ENCODE data around the gene SWAP70. TPM values are rescaled to one million over a fixed set of nuclear protein-coding genes. Genes with fewer than 3 reads are reported as not detected.
A peak's percentile ranks its signal among the peaks of the same experiment; 100 is the strongest.

The SWAP70 gene
- total and polyA plus RNA-seq, 2 of the 13 experiments (the other 11 are each of a cell fraction or from before 2014, with no cell fraction given), result 4.6 to 8.7 TPM

DNA sequence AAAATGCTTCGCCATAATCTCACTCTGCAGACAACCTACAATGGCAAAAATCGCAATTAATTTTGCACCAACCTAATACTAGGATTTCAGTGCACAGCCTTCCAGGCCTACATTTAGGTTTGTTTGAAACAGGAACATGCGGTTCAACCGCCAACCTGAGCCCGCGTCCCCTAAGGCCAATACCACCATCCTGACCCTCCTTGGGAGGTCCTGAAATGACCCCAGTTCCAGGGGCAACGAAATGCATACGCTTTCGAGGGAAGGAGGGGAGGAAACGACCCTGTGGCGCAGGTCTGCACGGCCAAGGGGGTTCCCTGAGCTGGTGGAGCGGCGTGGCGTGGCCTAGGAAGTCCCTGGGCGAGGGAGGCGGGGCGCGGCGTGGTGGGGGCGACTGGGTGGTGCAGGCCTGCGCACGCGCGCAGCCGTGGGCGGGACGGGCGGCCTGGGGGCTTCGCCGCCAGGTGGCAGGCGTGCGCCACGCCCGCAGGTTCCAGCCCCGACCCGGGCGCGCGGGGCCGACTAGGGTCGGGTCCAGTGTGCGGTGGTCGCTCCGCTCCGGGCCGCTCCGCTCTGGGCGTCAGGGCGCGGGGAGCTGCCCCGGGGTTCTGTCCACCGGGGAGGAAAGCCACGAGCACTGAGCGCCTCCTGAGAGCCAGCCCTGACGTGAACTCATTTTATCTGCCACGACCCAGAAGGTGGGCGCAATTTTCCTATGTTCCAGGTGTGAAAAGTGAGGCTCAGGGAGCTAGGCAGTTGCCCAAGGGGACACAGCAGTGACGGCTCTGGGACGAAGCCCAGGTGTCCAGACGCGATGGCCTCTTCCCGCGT lies 94.1 kb downstream of the SWAP70 start (continued):
- TF ChIP-seq, protein P1, sequence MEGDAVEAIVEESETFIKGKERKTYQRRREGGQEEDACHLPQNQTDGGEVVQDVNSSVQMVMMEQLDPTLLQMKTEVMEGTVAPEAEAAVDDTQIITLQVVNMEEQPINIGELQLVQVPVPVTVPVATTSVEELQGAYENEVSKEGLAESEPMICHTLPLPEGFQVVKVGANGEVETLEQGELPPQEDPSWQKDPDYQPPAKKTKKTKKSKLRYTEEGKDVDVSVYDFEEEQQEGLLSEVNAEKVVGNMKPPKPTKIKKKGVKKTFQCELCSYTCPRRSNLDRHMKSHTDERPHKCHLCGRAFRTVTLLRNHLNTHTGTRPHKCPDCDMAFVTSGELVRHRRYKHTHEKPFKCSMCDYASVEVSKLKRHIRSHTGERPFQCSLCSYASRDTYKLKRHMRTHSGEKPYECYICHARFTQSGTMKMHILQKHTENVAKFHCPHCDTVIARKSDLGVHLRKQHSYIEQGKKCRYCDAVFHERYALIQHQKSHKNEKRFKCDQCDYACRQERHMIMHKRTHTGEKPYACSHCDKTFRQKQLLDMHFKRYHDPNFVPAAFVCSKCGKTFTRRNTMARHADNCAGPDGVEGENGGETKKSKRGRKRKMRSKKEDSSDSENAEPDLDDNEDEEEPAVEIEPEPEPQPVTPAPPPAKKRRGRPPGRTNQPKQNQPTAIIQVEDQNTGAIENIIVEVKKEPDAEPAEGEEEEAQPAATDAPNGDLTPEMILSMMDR (CRISPR knock-in tag; IDR thresholded peaks at IDR 0.05), result peak; percentile 71; the same call in 1 of the 2 replicates
- TF ChIP-seq YEATS2 (CRISPR knock-in tag; IDR thresholded peaks at IDR 0.05; ENCODE audit: borderline replicate concordance), result peak; percentile 36; the same call in 1 of the 2 replicates
- TF ChIP-seq, protein P2, sequence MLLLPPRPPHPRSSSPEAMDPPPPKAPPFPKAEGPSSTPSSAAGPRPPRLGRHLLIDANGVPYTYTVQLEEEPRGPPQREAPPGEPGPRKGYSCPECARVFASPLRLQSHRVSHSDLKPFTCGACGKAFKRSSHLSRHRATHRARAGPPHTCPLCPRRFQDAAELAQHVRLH (CRISPR knock-in tag; IDR thresholded peaks at IDR 0.05; ENCODE audit: borderline replicate concordance, low read depth), result no peak
- TF ChIP-seq, protein P3, sequence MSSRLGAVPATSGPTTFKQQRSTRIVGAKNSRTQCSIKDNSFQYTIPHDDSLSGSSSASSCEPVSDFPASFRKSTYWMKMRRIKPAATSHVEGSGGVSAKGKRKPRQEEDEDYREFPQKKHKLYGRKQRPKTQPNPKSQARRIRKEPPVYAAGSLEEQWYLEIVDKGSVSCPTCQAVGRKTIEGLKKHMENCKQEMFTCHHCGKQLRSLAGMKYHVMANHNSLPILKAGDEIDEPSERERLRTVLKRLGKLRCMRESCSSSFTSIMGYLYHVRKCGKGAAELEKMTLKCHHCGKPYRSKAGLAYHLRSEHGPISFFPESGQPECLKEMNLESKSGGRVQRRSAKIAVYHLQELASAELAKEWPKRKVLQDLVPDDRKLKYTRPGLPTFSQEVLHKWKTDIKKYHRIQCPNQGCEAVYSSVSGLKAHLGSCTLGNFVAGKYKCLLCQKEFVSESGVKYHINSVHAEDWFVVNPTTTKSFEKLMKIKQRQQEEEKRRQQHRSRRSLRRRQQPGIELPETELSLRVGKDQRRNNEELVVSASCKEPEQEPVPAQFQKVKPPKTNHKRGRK (CRISPR knock-in tag; IDR thresholded peaks at IDR 0.05), result no peak
- no peak for TF ChIP-seq NR2F2 (IDR thresholded peaks at IDR 0.05; ENCODE audit: borderline replicate concordance, low read depth)
- peak; percentile 30; the same call in 1 of the 2 replicates for TF ChIP-seq KDM5B (CRISPR knock-in tag; IDR thresholded peaks at IDR 0.05; ENCODE audit: borderline replicate concordance)
- no peak for TF ChIP-seq FLYWCH1 (CRISPR knock-in tag; IDR thresholded peaks at IDR 0.05)
- TF ChIP-seq, protein P4, sequence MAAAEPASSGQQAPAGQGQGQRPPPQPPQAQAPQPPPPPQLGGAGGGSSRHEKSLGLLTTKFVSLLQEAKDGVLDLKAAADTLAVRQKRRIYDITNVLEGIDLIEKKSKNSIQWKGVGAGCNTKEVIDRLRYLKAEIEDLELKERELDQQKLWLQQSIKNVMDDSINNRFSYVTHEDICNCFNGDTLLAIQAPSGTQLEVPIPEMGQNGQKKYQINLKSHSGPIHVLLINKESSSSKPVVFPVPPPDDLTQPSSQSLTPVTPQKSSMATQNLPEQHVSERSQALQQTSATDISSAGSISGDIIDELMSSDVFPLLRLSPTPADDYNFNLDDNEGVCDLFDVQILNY (CRISPR knock-in tag; conservative IDR thresholded peaks at IDR 0.05), result no peak
- peak; percentile 24 for TF ChIP-seq KDM3A (CRISPR knock-in tag; IDR thresholded peaks at IDR 0.05; ENCODE audit: low read depth)
- TF ChIP-seq KLF12 (CRISPR knock-in tag; IDR thresholded peaks at IDR 0.05; ENCODE audit: borderline replicate concordance), result no peak; the same call in 1 of the 2 replicates
- no peak; the same call in 1 of the 2 replicates for TF ChIP-seq ZNF788 (CRISPR knock-in tag; IDR thresholded peaks at IDR 0.05; ENCODE audit: borderline replicate concordance)
- TF ChIP-seq, protein P5, sequence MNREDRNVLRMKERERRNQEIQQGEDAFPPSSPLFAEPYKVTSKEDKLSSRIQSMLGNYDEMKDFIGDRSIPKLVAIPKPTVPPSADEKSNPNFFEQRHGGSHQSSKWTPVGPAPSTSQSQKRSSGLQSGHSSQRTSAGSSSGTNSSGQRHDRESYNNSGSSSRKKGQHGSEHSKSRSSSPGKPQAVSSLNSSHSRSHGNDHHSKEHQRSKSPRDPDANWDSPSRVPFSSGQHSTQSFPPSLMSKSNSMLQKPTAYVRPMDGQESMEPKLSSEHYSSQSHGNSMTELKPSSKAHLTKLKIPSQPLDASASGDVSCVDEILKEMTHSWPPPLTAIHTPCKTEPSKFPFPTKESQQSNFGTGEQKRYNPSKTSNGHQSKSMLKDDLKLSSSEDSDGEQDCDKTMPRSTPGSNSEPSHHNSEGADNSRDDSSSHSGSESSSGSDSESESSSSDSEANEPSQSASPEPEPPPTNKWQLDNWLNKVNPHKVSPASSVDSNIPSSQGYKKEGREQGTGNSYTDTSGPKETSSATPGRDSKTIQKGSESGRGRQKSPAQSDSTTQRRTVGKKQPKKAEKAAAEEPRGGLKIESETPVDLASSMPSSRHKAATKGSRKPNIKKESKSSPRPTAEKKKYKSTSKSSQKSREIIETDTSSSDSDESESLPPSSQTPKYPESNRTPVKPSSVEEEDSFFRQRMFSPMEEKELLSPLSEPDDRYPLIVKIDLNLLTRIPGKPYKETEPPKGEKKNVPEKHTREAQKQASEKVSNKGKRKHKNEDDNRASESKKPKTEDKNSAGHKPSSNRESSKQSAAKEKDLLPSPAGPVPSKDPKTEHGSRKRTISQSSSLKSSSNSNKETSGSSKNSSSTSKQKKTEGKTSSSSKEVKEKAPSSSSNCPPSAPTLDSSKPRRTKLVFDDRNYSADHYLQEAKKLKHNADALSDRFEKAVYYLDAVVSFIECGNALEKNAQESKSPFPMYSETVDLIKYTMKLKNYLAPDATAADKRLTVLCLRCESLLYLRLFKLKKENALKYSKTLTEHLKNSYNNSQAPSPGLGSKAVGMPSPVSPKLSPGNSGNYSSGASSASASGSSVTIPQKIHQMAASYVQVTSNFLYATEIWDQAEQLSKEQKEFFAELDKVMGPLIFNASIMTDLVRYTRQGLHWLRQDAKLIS (CRISPR knock-in tag; IDR thresholded peaks at IDR 0.05), result no peak
- peak; percentile 66; the same call in 1 of the 2 replicates for TF ChIP-seq SAP130 (CRISPR knock-in tag; IDR thresholded peaks at IDR 0.05; ENCODE audit: low read depth)
- TF ChIP-seq, protein P6, sequence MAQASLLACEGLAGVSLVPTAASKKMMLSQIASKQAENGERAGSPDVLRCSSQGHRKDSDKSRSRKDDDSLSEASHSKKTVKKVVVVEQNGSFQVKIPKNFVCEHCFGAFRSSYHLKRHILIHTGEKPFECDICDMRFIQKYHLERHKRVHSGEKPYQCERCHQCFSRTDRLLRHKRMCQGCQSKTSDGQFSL (CRISPR knock-in tag; IDR thresholded peaks at IDR 0.05), result no peak
- 0 out of 2 replicates have a peak, but pooled peaks have one; percentile 37 for TF ChIP-seq MED13 (CRISPR knock-in tag; IDR thresholded peaks at IDR 0.05)
